MM.1S (cell line): Measurements from ENCODE around the gene IRAK3.

Source experiments
- CTCF ChIP-seq: fragments of 300-600 bp; sonication (generic); IDR thresholded peaks from 2 replicates; pipeline ENCODE4 v1.5.1; 2016; ENCODE audit warnings: antibody characterized with exemption, low read length, mixed read lengths
- EZH2 ChIP-seq: fragments of 300-600 bp; sonication (generic); optimal IDR thresholded peaks from 2 replicates; pipeline ENCODE3; 2017; ENCODE audit warnings: low read depth, mild to moderate bottlenecking, antibody characterized with exemption, low read length, mixed read lengths

DNA sequence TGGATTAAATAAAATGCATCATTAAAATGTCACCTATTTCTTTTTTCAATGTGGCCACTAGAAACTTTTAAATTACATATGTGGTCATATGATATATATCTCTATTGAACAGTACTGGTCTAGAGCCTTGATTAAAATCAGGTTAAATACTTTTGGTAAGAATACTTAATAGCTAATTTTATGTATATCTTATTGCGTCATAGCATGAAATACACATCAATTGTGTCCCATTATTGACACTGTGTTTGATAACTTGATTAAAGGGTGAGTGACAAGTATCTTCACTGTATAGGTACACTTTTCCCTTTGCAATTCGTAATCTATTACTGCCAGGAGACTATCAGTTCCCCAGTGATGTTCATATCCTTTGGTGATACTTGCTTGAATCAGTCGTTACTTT lies 108.9 kb downstream of the IRAK3 start:
- TF ChIP-seq CTCF: no peak
- TF ChIP-seq EZH2: no peak
